Smooth muscle cell (in vitro differentiated cells): ENCODE measurements around the gene KPNB1. TPM values are rescaled to one million over a fixed set of nuclear protein-coding genes. Genes with fewer than 3 reads are reported as not detected.

Experiments
- DNase-seq: peaks from one replicate; lab custom pipeline; 2025; ENCODE audit not compliant: unreplicated experiment; lab: John Stamatoyannopoulos, UW
- H2AFZ ChIP-seq: fragments of 200-600 bp; sonication (generic); 2 replicates; pipeline ENCODE4 v1.6.0; 2016; ENCODE audit warnings: antibody characterized with exemption, low read depth, mild to moderate bottlenecking
- H3F3A ChIP-seq: fragments of 200-600 bp; sonication (generic); 2 replicates; pipeline ENCODE4 v1.6.0; 2017; ENCODE audit warnings: antibody characterized with exemption, low read depth
- H3K27ac ChIP-seq: fragments of 200-600 bp; sonication (generic); 2 replicates; pipeline ENCODE4 v1.5.1; 2016; ENCODE audit warnings: low read depth, mild to moderate bottlenecking
- H3K27me3 ChIP-seq: fragments of 200-600 bp; sonication (generic); 2 replicates; pipeline ENCODE4 v1.6.1; 2016; ENCODE audit warnings: low read depth, mild to moderate bottlenecking
- H3K36me3 ChIP-seq: fragments of 200-600 bp; sonication (generic); 2 replicates; pipeline ENCODE4 v1.5.1; 2016; ENCODE audit warnings: low read depth
- H3K4me1 ChIP-seq: fragments of 200-600 bp; sonication (generic); 2 replicates; pipeline ENCODE4 v1.5.1; 2016; ENCODE audit warnings: low read depth
- H3K4me2 ChIP-seq: fragments of 200-600 bp; sonication (generic); 2 replicates; pipeline ENCODE4 v1.6.0; 2016; ENCODE audit warnings: mild to moderate bottlenecking
- H3K4me3 ChIP-seq: fragments of 200-600 bp; sonication (generic); 2 replicates; pipeline ENCODE4 v1.5.1; 2016; ENCODE audit warnings: mild to moderate bottlenecking
- H3K79me2 ChIP-seq: fragments of 200-600 bp; sonication (generic); 2 replicates; pipeline ENCODE4 v1.6.0; 2016; ENCODE audit warnings: low read depth, mild to moderate bottlenecking
- H3K9ac ChIP-seq: fragments of 200-600 bp; sonication (generic); 2 replicates; pipeline ENCODE4 v1.6.0; 2016; ENCODE audit warnings: low read depth
- H3K9me3 ChIP-seq: fragments of 200-600 bp; sonication (generic); replicated peaks from 2 replicates; pipeline ENCODE4 v1.5.1; 2016; ENCODE audit warnings: low read depth
- H4K20me1 ChIP-seq: fragments of 200-600 bp; sonication (generic); 2 replicates; pipeline ENCODE4 v1.6.0; 2016; ENCODE audit warnings: low read depth
- CTCF ChIP-seq: fragments of 200-600 bp; sonication (generic); IDR thresholded peaks from 2 replicates; pipeline ENCODE4 v1.5.1; 2017; ENCODE audit warnings: borderline replicate concordance, mild to moderate bottlenecking, antibody characterized with exemption; ENCODE audit not compliant: insufficient read depth, poor library complexity, severe bottlenecking
- WGBS: methylation state at CpG from one replicate; pipeline ENCODE4 v1.1.7; 2016; ENCODE audit warnings: low lambda C conversion rate; 5-methylcytosine and 5-hydroxymethylcytosine counted together
- polyA plus RNA-seq: library from polyadenylated mRNA; unstranded; fragments of >200 nt; fragmentation: Nextera tagmentation; extraction: Ambion mirVana; gene quantifications from 2 replicates; pipeline ENCODE4 v1.2.1, GENCODE V29; 2016
- total RNA-seq: library from RNA; depleted of rRNA; stranded (reverse); fragments of >200 nt; gene quantifications from 2 replicates; pipeline ENCODE4 v1.2.3, GENCODE V29; 2014

Gene KPNB1
- total and polyA plus RNA-seq, 2 experiments from 2014 or later, result 78.8 to 242 TPM

DNA sequence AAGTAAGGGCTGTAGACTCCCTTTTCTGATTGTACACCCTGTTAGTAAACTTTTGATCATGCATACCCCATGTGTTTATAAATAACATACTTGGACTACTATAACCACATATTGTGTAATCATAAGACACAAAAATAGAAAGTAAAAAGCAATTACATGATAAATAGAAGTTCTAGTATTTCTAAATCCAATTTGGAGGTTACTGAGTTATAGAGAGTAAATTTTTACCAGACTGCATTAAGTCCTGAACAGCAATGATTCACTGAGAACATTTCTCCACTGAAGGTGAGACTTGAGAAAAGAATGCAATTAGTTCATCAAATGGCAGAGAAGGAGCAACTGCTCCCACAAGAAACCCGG is 36.5 kb downstream of the KPNB1 start:
- H3K27me3 ChIP-seq, result no peaks in the 10 kb centered on the region
- peaks cover 15% of the 10 kb centered on the region for H3K4me1 ChIP-seq
- peaks cover 13% of the 10 kb centered on the region for H3K36me3 ChIP-seq
- H4K20me1 ChIP-seq, result peaks cover 46% of the 10 kb centered on the region
- peak overlapping the region; percentile 37 for H3K9ac ChIP-seq
- H3K4me2 ChIP-seq, result no peak overlapping the region
- peak overlapping the region; percentile 74 for H3K27ac ChIP-seq
- WGBS, result 75% methylated on average over 1 of the region's 1 CpG
- peaks cover 38% of the 10 kb centered on the region for H3F3A ChIP-seq
- no peaks in the 10 kb centered on the region for H3K9me3 ChIP-seq
- no peak for TF ChIP-seq CTCF
- no peak for DNase-seq
- no peak overlapping the region for H3K4me3 ChIP-seq
- H3K79me2 ChIP-seq, result no peaks in the 10 kb centered on the region
- H2AFZ ChIP-seq, result no peak overlapping the region

DNA sequence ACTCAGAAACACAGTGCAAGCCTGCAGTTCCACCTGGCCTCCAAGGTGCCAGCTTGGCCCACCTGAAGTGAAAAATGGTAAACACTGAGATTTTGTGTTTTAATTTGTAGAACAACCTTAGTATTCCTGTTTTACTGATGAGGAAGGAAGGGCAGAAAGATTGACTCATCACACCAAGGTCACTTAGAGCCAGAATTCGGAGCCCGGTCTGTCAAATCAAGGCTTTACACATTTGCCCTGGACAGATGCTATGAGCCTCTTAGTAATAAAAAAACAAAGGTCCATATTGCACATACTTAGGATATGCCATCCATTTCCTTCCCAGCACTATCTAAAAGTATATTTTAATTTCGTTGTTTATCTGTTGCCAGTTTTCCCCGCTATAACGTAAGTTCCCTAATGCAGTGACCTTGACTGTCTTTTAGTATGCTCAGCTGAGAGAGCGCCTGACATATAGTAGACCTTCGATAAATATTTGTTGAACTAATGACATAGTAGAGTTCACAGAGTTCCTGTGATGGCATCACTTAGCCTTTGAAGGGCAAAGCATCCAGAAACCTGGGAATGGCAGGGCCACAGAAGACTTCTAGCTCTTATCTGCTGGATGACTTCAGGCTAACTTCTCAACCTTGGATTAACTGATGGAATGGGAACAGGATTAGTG is 37.1 kb downstream of the KPNB1 start:
- H3K27ac ChIP-seq, result peak overlapping the region; percentile 74
- TF ChIP-seq CTCF, result no peak

GRCh38 chr17:47687328-47687690 is 37.6 kb downstream of the KPNB1 start:
- H4K20me1 ChIP-seq, result peaks cover 37% of the 10 kb centered on the region
- H3K27me3 ChIP-seq, result no peaks in the 10 kb centered on the region
- no peaks in the 10 kb centered on the region for H3K9me3 ChIP-seq
- H3K4me3 ChIP-seq, result no peak overlapping the region
- H3K4me1 ChIP-seq, result peaks cover 15% of the 10 kb centered on the region
- H3F3A ChIP-seq, result peaks cover 38% of the 10 kb centered on the region
- no peak overlapping the region for H2AFZ ChIP-seq
- peak overlapping the region; percentile 74 for H3K27ac ChIP-seq
- H3K79me2 ChIP-seq, result no peaks in the 10 kb centered on the region
- H3K4me2 ChIP-seq, result no peak overlapping the region
- peaks cover 6% of the 10 kb centered on the region for H3K36me3 ChIP-seq
- no peak overlapping the region for H3K9ac ChIP-seq
- no peak for DNase-seq
- TF ChIP-seq CTCF, result no peak

More for the DNA sequence above, 37.1 kb downstream of the KPNB1 start:
- Histone ChIP-seq H3K4me2 (no peak overlapping the region), H3K9ac (no peak overlapping the region), H3F3A (peaks cover 38% of the 10 kb centered on the region), H3K4me1 (peaks cover 15% of the 10 kb centered on the region), H4K20me1 (peaks cover 41% of the 10 kb centered on the region), H3K4me3 (no peak overlapping the region), H3K9me3 (no peaks in the 10 kb centered on the region), H3K36me3 (peaks cover 11% of the 10 kb centered on the region), H3K27me3 (no peaks in the 10 kb centered on the region), H2AFZ (no peak overlapping the region), H3K79me2 (no peaks in the 10 kb centered on the region)
- DNase-seq, result no peak
- 93% methylated on average over 7 of the region's 7 CpGs for WGBS

DNA sequence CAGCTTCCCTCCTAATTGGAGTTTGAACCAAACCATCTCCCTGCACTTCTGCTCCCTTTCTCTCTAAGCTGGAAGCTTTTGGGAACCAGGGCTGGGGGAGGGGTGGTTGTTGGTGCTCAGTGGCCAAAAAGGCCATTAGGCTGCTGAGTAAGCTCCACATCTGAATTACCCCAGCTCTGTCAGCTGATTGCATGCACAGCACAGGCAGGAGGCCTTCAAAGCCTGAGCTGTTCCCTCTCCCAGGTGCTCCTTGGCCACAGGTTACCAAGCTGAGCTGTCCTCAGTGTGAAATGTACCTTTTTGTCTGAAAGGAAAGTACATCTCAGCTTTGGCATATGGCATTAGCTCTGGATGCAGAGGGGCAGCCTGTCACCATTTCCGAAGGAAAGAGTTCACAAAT is 38.0 kb downstream of the KPNB1 start:
- Histone ChIP-seq H3F3A (peaks cover 35% of the 10 kb centered on the region), H3K27ac (peak overlapping the region; percentile 74), H3K9ac (no peak overlapping the region), H3K27me3 (no peaks in the 10 kb centered on the region), H3K4me2 (no peak overlapping the region), H3K9me3 (no peaks in the 10 kb centered on the region), H2AFZ (no peak overlapping the region), H3K4me1 (peaks cover 15% of the 10 kb centered on the region), H4K20me1 (peaks cover 37% of the 10 kb centered on the region), H3K79me2 (no peaks in the 10 kb centered on the region), H3K36me3 (peaks cover 4% of the 10 kb centered on the region), H3K4me3 (no peak overlapping the region)
- TF ChIP-seq CTCF, result no peak
- DNase-seq, result no peak
- 91% methylated on average over 1 of the region's 1 CpG for WGBS
